IMR-90 (cell line): ENCODE results near the gene TBCD. TPM values are rescaled to one million over a fixed set of nuclear protein-coding genes. Genes with fewer than 3 reads are reported as not detected.

Source experiments
- ATAC-seq: fragments of 200-7000 bp; cut with Tn5 transposase; 2 replicates; pipeline ENCODE4 v1.9.1; 2020; ENCODE audit warnings: low read depth, mild to moderate bottlenecking, moderate library complexity
- BruUV-seq: library from RNA; stranded (reverse); fragments of 400-500 nt; replicated peaks from 2 replicates; lab custom pipeline; 2021; lab: Mats Ljungman, UMichigan
- CTCF ChIA-PET: fragments of 300-600 bp; formaldehyde crosslinking; extraction: SDS; loops from one replicate; lab custom pipeline; 2021; ENCODE audit warnings: antibody characterized with exemption; lab: Yijun Ruan, JAX
- POLR2A ChIA-PET: fragments of 300-600 bp; sonication (Branson Sonifier 250); formaldehyde crosslinking; loops from one replicate; lab custom pipeline; 2022; ENCODE audit warnings: antibody characterized with exemption; ENCODE audit not compliant: unreplicated experiment; lab: Charles Lee
- DNase-seq: peaks from one replicate; pipeline ENCODE4 v3.0.0; 2013
- H2AFZ ChIP-seq: replicated peaks from 2 replicates; pipeline ENCODE3; 2013; ENCODE audit warnings: low read length, mild to moderate bottlenecking; ENCODE audit not compliant: poor library complexity
- H2AK5ac ChIP-seq: 2 replicates; pipeline ENCODE4 v1.6.1; 2013; ENCODE audit warnings: low read depth, low read length, inconsistent platforms
- H2AK9ac ChIP-seq: replicated peaks from 2 replicates; pipeline ENCODE3; 2013; ENCODE audit warnings: mild to moderate bottlenecking, low read depth, low read length, moderate library complexity; ENCODE audit not compliant: poor library complexity
- H2BK120ac ChIP-seq: 2 replicates; pipeline ENCODE4 v1.6.1; 2013; ENCODE audit warnings: low read depth, low read length, inconsistent platforms
- H2BK15ac ChIP-seq: 3 replicates; pipeline ENCODE4 v1.6.1; 2013; ENCODE audit warnings: low read depth, low read length, inconsistent platforms
- H2BK20ac ChIP-seq: 2 replicates; pipeline ENCODE4 v1.6.1; 2013; ENCODE audit warnings: low read depth, mild to moderate bottlenecking, inconsistent platforms, low read length, moderate library complexity
- H2BK5ac ChIP-seq: 2 replicates; pipeline ENCODE4 v1.6.1; 2013; ENCODE audit warnings: mild to moderate bottlenecking, low read depth, low read length, inconsistent platforms; ENCODE audit not compliant: poor library complexity, severe bottlenecking
- H3K14ac ChIP-seq: replicated peaks from 2 replicates; pipeline ENCODE4 v1.6.1; 2013; ENCODE audit warnings: low read depth, low read length, inconsistent platforms
- H3K18ac ChIP-seq: 2 replicates; pipeline ENCODE4 v1.6.1; 2013; ENCODE audit warnings: low read depth, low read length, control low read depth
- H3K23ac ChIP-seq: 2 replicates; pipeline ENCODE4 v1.6.1; 2013; ENCODE audit warnings: low read depth, low read length, inconsistent platforms
- H3K27ac ChIP-seq: 2 replicates; pipeline ENCODE4 v1.5.1; 2013; ENCODE audit warnings: mild to moderate bottlenecking, control low read depth, low read length; ENCODE audit not compliant: insufficient read depth
- H3K27me3 ChIP-seq: 2 replicates; pipeline ENCODE4 v1.6.1; 2013; ENCODE audit warnings: low read length; ENCODE audit not compliant: control insufficient read depth, insufficient read depth
- H3K36me3 ChIP-seq: 2 replicates; pipeline ENCODE4 v1.6.1; 2013; ENCODE audit warnings: low read length, mixed read lengths; ENCODE audit not compliant: control insufficient read depth, insufficient read depth
- H3K4ac ChIP-seq: 2 replicates; pipeline ENCODE4 v1.6.1; 2013; ENCODE audit warnings: low read depth, low read length, inconsistent platforms
- H3K4me1 ChIP-seq: 2 replicates; pipeline ENCODE4 v1.6.1; 2013; ENCODE audit warnings: low read length, mixed read lengths; ENCODE audit not compliant: control insufficient read depth, insufficient read depth
- H3K4me2 ChIP-seq: 2 replicates; pipeline ENCODE4 v1.6.1; 2013; ENCODE audit warnings: low read depth, mild to moderate bottlenecking, control low read depth, low read length, moderate library complexity
- H3K4me3 ChIP-seq: 2 replicates; pipeline ENCODE4 v1.5.1; 2013; ENCODE audit warnings: low read depth, mild to moderate bottlenecking, control low read depth, low read length, moderate library complexity; ENCODE audit not compliant: insufficient read depth
- H3K56ac ChIP-seq: 2 replicates; pipeline ENCODE4 v1.6.1; 2013; ENCODE audit warnings: low read length, inconsistent platforms; ENCODE audit not compliant: insufficient read depth; ENCODE audit errors: extremely low read depth
- H3K79me1 ChIP-seq, 2 experiments: 2 replicates each; pipeline ENCODE4 v1.6.1; 2013; ENCODE audit warnings: low read length in 2 of 2, inconsistent platforms in 1 of 2, low read depth in 1 of 2
- H3K9ac ChIP-seq: 2 replicates; pipeline ENCODE4 v1.6.1; 2013; ENCODE audit warnings: low read depth, low read length, control low read depth
- H3K9me1 ChIP-seq: 2 replicates; pipeline ENCODE4 v1.6.1; 2013; ENCODE audit warnings: low read length, inconsistent platforms; ENCODE audit not compliant: insufficient read depth
- H3K9me3 ChIP-seq: 2 replicates; pipeline ENCODE4 v1.6.1; 2013; ENCODE audit warnings: low read length; ENCODE audit not compliant: control insufficient read depth, insufficient read depth
- H4K20me1 ChIP-seq: 2 replicates; pipeline ENCODE4 v1.6.1; 2013; ENCODE audit warnings: low read length, inconsistent platforms; ENCODE audit not compliant: insufficient read depth
- H4K5ac ChIP-seq: 2 replicates; pipeline ENCODE4 v1.6.1; 2013; ENCODE audit warnings: mild to moderate bottlenecking, low read depth, low read length, control low read depth
- H4K8ac ChIP-seq, 2 experiments: 2 replicates each; pipeline ENCODE4 v1.6.1; 2013; ENCODE audit warnings: low read depth in 2 of 2, low read length in 2 of 2, control low read depth in 1 of 2, inconsistent platforms in 1 of 2
- H4K91ac ChIP-seq: 2 replicates; pipeline ENCODE4 v1.6.1; 2013; ENCODE audit warnings: low read depth, low read length, inconsistent platforms; ENCODE audit not compliant: insufficient read depth
- BHLHE40 ChIP-seq: fragments of 150-350 bp; IDR thresholded peaks from 2 replicates; pipeline ENCODE4 v1.6.1; 2016; ENCODE audit warnings: mild to moderate bottlenecking, low read depth, low read length
- CTCF ChIP-seq: conservative IDR thresholded peaks from 2 replicates; pipeline ENCODE4 v1.5.1; 2012; ENCODE audit warnings: mild to moderate bottlenecking, low read depth, low read length, improper control_type of control experiment
- ELK1 ChIP-seq: fragments of 150-350 bp; IDR thresholded peaks from 2 replicates; pipeline ENCODE4 v1.6.1; 2016; ENCODE audit warnings: low read depth, mild to moderate bottlenecking, low read length, moderate library complexity, borderline replicate concordance
- FOS ChIP-seq: fragments of 150-350 bp; IDR thresholded peaks from 2 replicates; pipeline ENCODE4 v1.6.1; 2016; ENCODE audit warnings: low read depth, low read length
- MAFK ChIP-seq: IDR thresholded peaks from 2 replicates; pipeline ENCODE4 v1.6.1; 2012; ENCODE audit warnings: low read depth, low read length, improper control_type of control experiment
- RAD21 ChIP-seq: IDR thresholded peaks from 2 replicates; pipeline ENCODE4 v1.6.1; 2012; ENCODE audit warnings: low read length, improper control_type of control experiment
- RCOR1 ChIP-seq: IDR thresholded peaks from 2 replicates; pipeline ENCODE4 v1.6.1; 2012; ENCODE audit warnings: mild to moderate bottlenecking, low read length, improper control_type of control experiment; ENCODE audit not compliant: insufficient replicate concordance
- RFX5 ChIP-seq: IDR thresholded peaks from 2 replicates; pipeline ENCODE4 v1.8.0; 2012; ENCODE audit warnings: low read depth, mild to moderate bottlenecking, low read length, moderate library complexity
- SMC3 ChIP-seq: fragments of 150-350 bp; IDR thresholded peaks from 2 replicates; pipeline ENCODE4 v1.6.1; 2016; ENCODE audit warnings: low read depth, mild to moderate bottlenecking, antibody characterized with exemption, low read length, moderate library complexity
- USF2 ChIP-seq: fragments of 150-350 bp; IDR thresholded peaks from 2 replicates; pipeline ENCODE4 v1.6.1; 2017; ENCODE audit warnings: mild to moderate bottlenecking, antibody characterized with exemption, low read length, low read depth
- WGBS, 2 experiments: methylation state at CpG; one replicate each; pipeline versions ENCODE4 v1.1.5 to v1.1.7; 2013; ENCODE audit warnings: missing lambda C conversion rate in 2 of 2; ENCODE audit not compliant: insufficient read length in 1 of 2; ENCODE audit errors: extremely low coverage in 2 of 2; 5-methylcytosine and 5-hydroxymethylcytosine counted together
- dilution Hi-C: fragments of 300-500 bp; cut with HindIII; formaldehyde crosslinking; loops from one replicate; pipeline ENCODE4 v1.14.3; 2018; ENCODE audit warnings: low sequenced_read_pairs; ENCODE audit not compliant: unreplicated experiment
- in situ Hi-C: fragments of 300-500 bp; cut with MboI; formaldehyde crosslinking; loops from 3 replicates; pipeline ENCODE4 v1.14.3; 2019; ENCODE audit warnings: low sequenced_read_pairs, inconsistent platforms, mixed read lengths
- intact Hi-C: fragments of 100-400 bp; cut with micrococcal nuclease; formaldehyde crosslinking; loops from 2 replicates; pipeline ENCODE4 v1.10.0; 2022
- polyA plus RNA-seq, 3 experiments: library from polyadenylated mRNA; depleted of rRNA; stranded (reverse); fragments of >200 nt; gene quantifications; 2 replicates each; pipeline ENCODE4 v1.2.3, GENCODE V29; 2012; ENCODE audit warnings: low replicate concordance in 1 of 3
- total RNA-seq: library from RNA; depleted of rRNA; stranded (reverse); fragments of >200 nt; gene quantifications from 2 replicates; pipeline ENCODE4 v1.2.3, GENCODE V29; 2012

TBCD gene
- total and polyA plus RNA-seq, 2 of the 4 experiments (the other 2 are of a cell fraction), result 21.9 to 54.5 TPM

GRCh38 chr17:82870091-82870491 is 118.2 kb downstream of the TBCD start:
- Histone ChIP-seq H4K20me1 (peaks cover 3% of the 10 kb centered on the region; the same call in 1 of the 2 replicates), H4K8ac (no peak overlapping the region), H2AK9ac (no peak overlapping the region), H3K4me3 (no peak overlapping the region), H3K14ac (no peak overlapping the region), H3K79me1 (peaks cover 4 to 44% of the 10 kb centered on the region in 2 experiments), H3K36me3 (peaks cover 13% of the 10 kb centered on the region), H2AFZ (no peak overlapping the region), H2BK120ac (no peak overlapping the region), H4K91ac (no peak overlapping the region), H3K4me1 (peaks cover 9% of the 10 kb centered on the region), H3K9me3 (no peaks in the 10 kb centered on the region), H2AK5ac (no peak overlapping the region), H2BK5ac (no peak overlapping the region), H3K4ac (no peak overlapping the region), H2BK20ac (no peak overlapping the region), H3K23ac (no peak overlapping the region), H2BK15ac (no peak overlapping the region), H3K27ac (no peak overlapping the region), H3K9me1 (0 out of 2 replicates have a peak, but pooled peaks cover 5% of the 10 kb centered on the region), H3K56ac (no peak overlapping the region), H3K27me3 (no peaks in the 10 kb centered on the region), H4K5ac (no peak overlapping the region), H3K18ac (no peak overlapping the region), H3K4me2 (no peak overlapping the region), H3K9ac (no peak overlapping the region)
- DNase-seq (no peak), ATAC-seq (no peak)
- no peak for TF ChIP-seq FOS
- no peak for TF ChIP-seq CTCF
- no peak for TF ChIP-seq USF2
- no peak for TF ChIP-seq MAFK
- TF ChIP-seq SMC3, result no peak
- TF ChIP-seq RAD21, result no peak
- TF ChIP-seq RFX5, result no peak
- TF ChIP-seq ELK1, result no peak
- no peak for TF ChIP-seq BHLHE40
- no peak for TF ChIP-seq RCOR1
- in situ Hi-C loops (no loop called here), intact Hi-C loops (no loop called here), dilution Hi-C loops (no loop called here)
- BruUV-seq, result no TSS peak
- WGBS, 2 experiments, result 94% methylated on average over 24 of the region's 35 CpGs; no CpG with 5 or more reads in 1 of the 2 experiments
- POLR2A ChIA-PET, result no interaction called here
- CTCF ChIA-PET, result no interaction called here
